ENCODE data around the gene HAS3. TPM values are rescaled to one million over a fixed set of nuclear protein-coding genes. Genes with fewer than 3 reads are reported as not detected.

HAS3 gene
- total RNA-seq, 1 experiment from 2014 or later = 100 TPM

DNA sequence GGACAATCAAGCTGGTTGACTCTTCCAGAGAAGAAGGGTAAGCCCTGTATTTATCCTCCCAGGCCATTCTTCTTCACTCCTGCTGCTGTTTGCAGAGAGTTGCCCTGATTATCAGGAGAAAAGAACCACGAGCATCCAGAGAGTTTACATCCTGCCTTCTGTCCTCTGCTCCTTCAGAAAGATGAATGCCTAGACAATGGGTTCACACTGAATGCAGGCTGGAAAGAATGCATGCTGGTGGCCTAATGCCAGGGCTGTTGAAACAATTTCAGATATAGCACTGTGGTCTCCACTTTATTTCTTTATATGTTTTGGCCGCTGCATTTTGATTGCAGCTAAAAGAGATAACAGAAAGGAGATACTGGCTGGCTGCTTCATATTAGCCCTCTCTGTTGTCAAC lies 21.2 kb upstream of the HAS3 start:
- H3K4me3 Mint-ChIP-seq = no peak overlapping the region
- Histone ChIP-seq H4K5ac (ENCODE audit: insufficient read length, low read depth, low read length) (no peak overlapping the region), H3K4me2 (ENCODE audit: insufficient read depth, insufficient read length, low read length) (no peak overlapping the region), H3K56ac (ENCODE audit: insufficient read length, low read depth, low read length) (no peak overlapping the region), H3K27me3 (ENCODE audit: insufficient read depth, low read length) (no peaks in the 10 kb centered on the region), H3K4me1 (ENCODE audit: insufficient read depth, low read length) (peaks cover 12% of the 10 kb centered on the region; the same call in 1 of the 2 replicates), H3K79me2 (ENCODE audit: insufficient read depth, low read length) (no peaks in the 10 kb centered on the region), H3K9me3 (ENCODE audit: control insufficient read depth, low read depth, low read length) (no peaks in the 10 kb centered on the region), H2BK120ac (ENCODE audit: low read depth, low read length, poor library complexity, severe bottlenecking) (no peak overlapping the region), H3T11ph (ENCODE audit: low read length) (no peak overlapping the region), H3K23me2 (ENCODE audit: insufficient read length, low read depth, low read length, poor library complexity, severe bottlenecking) (no peaks in the 10 kb centered on the region), H3K18ac (ENCODE audit: insufficient read length, low read depth, low read length) (no peak overlapping the region), H4K91ac (ENCODE audit: insufficient read length, low read depth, low read length) (no peak overlapping the region), H4K20me1 (ENCODE audit: control insufficient read depth, insufficient read depth, insufficient read length) (no peaks in the 10 kb centered on the region), H3K14ac (ENCODE audit: insufficient read depth, low read length) (no peak overlapping the region), H2BK12ac (ENCODE audit: insufficient read length, low read depth, low read length) (no peak overlapping the region), H2AFZ (ENCODE audit: low read length) (no peak overlapping the region), H2BK20ac (ENCODE audit: low read depth, low read length, poor library complexity, severe bottlenecking) (no peak overlapping the region), H2AK5ac (ENCODE audit: insufficient read length, low read length) (no peak overlapping the region), H3K79me1 (ENCODE audit: insufficient read depth, low read depth, low read length, poor library complexity, severe bottlenecking) (no peaks in the 10 kb centered on the region), H3K23ac (ENCODE audit: insufficient read length, low read depth, low read length) (no peak overlapping the region), H3K4ac (ENCODE audit: low read depth, low read length) (no peak overlapping the region), H3K27ac (ENCODE audit: insufficient read length, low read depth, low read length) (no peak overlapping the region), H2BK5ac (ENCODE audit: insufficient read length, low read length) (no peak overlapping the region), H4K8ac (replicated peaks; ENCODE audit: insufficient read length, low read depth, low read length) (no peak overlapping the region), H3K9ac (ENCODE audit: extremely low read depth, insufficient read length, low read length) (no peak overlapping the region), H2BK15ac (ENCODE audit: low read depth, low read length) (no peak overlapping the region)
- no peaks in the 10 kb centered on the region for H3K9me3 Mint-ChIP-seq
- H3K36me3 Mint-ChIP-seq (ENCODE audit: insufficient read depth in 1 of 3, low read depth in 3 of 3) = peaks cover 0 to 5% (median 4%) of the 10 kb centered on the region in 3 experiments; a peak in 4 of 7 replicates
- no peak overlapping the region; a peak in 1 of 7 replicates for H3K27ac Mint-ChIP-seq
- H3K4me1 Mint-ChIP-seq = peaks cover 33 to 34% of the 10 kb centered on the region in 2 experiments
- H3K27me3 Mint-ChIP-seq (ENCODE audit: low read depth) = no peaks in the 10 kb centered on the region; the same call in 1 of the 2 replicates
- no CpG with 5 or more reads among the region's 2 CpGs for WGBS (ENCODE audit: extremely low coverage, insufficient read length, low lambda C conversion rate)
- no peak for DNase-seq
- TF ChIP-seq, protein P1, sequence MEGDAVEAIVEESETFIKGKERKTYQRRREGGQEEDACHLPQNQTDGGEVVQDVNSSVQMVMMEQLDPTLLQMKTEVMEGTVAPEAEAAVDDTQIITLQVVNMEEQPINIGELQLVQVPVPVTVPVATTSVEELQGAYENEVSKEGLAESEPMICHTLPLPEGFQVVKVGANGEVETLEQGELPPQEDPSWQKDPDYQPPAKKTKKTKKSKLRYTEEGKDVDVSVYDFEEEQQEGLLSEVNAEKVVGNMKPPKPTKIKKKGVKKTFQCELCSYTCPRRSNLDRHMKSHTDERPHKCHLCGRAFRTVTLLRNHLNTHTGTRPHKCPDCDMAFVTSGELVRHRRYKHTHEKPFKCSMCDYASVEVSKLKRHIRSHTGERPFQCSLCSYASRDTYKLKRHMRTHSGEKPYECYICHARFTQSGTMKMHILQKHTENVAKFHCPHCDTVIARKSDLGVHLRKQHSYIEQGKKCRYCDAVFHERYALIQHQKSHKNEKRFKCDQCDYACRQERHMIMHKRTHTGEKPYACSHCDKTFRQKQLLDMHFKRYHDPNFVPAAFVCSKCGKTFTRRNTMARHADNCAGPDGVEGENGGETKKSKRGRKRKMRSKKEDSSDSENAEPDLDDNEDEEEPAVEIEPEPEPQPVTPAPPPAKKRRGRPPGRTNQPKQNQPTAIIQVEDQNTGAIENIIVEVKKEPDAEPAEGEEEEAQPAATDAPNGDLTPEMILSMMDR (conservative IDR thresholded peaks at IDR 0.05) = no peak

All from H9 (cell line).